Measurements from ENCODE around the gene RCOR1.
A peak's percentile ranks its signal among the peaks of the same experiment; 100 is the strongest.
"Not testable (repeated sequence)": the region's sequence is repeated elsewhere in the genome, so short reads cannot be mapped to it uniquely, and the experiment has no call there.

The RCOR1 gene

DNA sequence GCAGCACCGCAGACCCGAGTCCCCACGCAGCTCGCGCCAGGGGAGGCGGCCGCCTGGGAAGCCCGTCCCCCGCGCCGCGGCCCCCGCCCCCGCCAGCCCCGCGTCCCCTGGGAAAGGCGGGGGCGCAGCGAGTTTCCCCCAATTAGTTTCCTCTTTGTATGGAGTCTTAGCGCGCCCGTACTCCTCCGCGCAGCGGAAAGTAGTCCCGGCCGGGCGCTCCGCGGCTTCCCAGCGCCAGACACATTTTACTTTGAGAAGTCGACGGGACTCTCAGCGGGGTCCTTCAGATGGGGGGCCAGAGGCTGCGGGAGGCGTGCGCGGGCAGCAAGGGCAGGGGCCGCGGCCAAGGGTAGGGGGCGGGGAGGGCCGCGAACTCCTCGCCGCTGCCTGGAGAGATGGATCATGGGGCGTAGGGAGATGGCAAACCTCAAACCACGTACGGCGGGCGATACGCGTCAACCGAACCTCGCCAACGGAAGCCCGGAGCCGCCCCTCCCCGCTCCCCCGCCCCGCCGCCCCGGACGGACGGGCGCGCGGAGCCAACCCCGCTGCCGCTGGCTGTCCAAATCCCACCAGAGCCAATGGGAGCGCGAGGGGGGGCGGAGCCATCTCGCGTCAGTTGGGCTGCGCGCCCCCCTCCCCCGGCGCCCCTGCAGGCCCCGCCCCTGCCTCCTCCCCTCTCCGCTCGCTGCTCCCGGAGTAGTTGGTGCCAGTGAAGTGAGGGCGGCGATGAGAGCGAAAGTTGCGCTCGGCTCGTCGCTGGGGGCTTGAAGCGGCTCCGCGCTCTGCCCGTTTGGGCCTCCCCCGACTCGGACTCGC lies at the start of gene RCOR1:
Gene RCOR1 (plus strand): TSS at position 706 of the 819 bp plus-strand sequence. CDS start 238 bp downstream, outside the sequence.
- DNase-seq (ENCODE audit: low read depth in 4 of 4, low spot score in 1 of 4) = peak; percentile 90 to 98 (median 96)

- DNase-seq (ENCODE audit: low read depth in 4 of 4, low spot score in 1 of 4) = no peak
These were observed 48.3 kb upstream of the RCOR1 start for GRCh38 chr14:102544046-102544746.

GRCh38 chr14:102544747-102545460 lies 47.5 kb upstream of the RCOR1 start:
- no peak for DNase-seq (ENCODE audit: low read depth in 4 of 4, low spot score in 1 of 4)

- DNase-seq (ENCODE audit: low read depth in 4 of 4, low spot score in 1 of 4) = no peak
These were observed 46.8 kb upstream of the RCOR1 start for GRCh38 chr14:102545461-102546265.

- DNase-seq (ENCODE audit: low read depth in 4 of 4, low spot score in 1 of 4) = no peak
These were observed 43.7 kb upstream of the RCOR1 start for GRCh38 chr14:102548616-102549240.

GRCh38 chr14:102550927-102551401 lies 41.5 kb upstream of the RCOR1 start:
- not testable (repeated sequence) for DNase-seq (ENCODE audit: low read depth in 4 of 4, low spot score in 1 of 4)

GRCh38 chr14:102551995-102552705 lies 40.3 kb upstream of the RCOR1 start:
- DNase-seq (ENCODE audit: low read depth in 4 of 4, low spot score in 1 of 4) = no peak

- peak in 3 of 4 experiments; percentile 22 to 47 (median 41) for DNase-seq (ENCODE audit: low read depth in 4 of 4, low spot score in 1 of 4)
These were observed 37.3 kb upstream of the RCOR1 start for GRCh38 chr14:102554821-102555819.

DNA sequence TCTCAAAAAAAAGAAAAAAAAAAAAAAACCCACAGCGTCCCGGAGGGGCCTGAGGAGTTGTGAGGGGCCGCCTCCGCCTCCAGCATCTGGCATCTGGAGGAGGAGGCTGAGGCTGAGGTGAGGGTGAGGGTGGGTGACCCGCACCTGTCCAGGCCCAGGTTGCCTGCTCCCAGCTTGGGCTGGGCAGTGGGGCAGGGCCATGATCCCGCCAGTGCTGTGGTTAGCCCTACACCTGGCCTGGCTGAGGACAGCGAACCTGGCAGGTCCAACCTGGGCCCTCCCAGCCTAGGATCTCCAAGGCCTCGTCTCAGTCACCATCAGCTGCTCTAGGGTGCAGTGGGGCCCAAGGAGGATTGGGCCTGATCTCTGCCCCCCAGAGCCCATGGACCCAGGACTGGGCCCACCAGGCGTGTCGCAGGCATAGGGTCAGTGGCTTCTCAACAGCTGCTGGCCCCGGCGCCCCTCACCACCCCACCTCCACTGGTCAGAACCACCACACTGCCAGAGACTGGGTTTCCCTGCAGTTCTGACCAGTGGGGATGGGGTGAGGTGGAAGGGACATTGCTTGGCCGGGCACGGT lies 36.3 kb upstream of the RCOR1 start:
- DNase-seq (ENCODE audit: low read depth in 4 of 4, low spot score in 1 of 4) = no peak

DNA sequence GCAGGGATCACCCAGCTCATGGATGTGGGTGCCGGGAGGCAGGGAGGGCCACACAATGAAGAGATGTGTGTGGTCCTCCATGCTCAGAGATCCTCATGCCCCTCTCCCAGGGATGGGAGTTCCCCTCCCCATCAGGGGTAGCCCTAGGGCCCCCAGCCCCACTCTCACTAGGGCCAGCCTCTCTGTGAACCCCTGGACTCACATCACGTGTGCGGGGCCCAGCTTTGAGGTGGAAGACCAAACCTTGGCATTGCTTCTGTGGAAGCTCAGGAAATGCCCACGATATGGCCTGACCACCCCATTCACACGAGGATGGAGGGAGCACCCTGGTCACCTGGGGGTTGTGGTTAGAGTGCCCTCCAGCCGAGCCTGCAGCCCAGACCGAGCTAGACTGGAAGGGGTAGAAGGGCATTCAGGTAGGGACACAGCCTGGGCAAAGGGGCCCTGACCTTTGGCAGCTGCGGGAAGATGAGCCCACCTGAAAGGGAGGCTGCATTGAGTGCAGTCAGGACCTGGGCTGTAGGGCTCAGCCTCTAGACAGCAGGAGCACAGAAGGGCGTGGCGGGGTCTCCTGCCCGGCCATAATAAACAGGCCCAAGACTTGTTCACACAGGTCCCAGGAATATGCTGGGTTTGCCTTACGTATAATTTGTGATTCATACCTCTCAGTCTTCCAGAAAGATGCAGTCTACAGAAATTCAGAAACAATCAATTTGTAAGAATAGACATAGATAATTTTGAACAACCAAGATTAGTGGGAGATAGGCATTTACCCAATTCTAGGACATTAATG lies 34.8 kb upstream of the RCOR1 start:
- no peak for DNase-seq (ENCODE audit: low read depth in 4 of 4, low spot score in 1 of 4)

GRCh38 chr14:102558556-102558955 lies 33.9 kb upstream of the RCOR1 start:
- no peak for DNase-seq (ENCODE audit: low read depth in 4 of 4, low spot score in 1 of 4)

DNA sequence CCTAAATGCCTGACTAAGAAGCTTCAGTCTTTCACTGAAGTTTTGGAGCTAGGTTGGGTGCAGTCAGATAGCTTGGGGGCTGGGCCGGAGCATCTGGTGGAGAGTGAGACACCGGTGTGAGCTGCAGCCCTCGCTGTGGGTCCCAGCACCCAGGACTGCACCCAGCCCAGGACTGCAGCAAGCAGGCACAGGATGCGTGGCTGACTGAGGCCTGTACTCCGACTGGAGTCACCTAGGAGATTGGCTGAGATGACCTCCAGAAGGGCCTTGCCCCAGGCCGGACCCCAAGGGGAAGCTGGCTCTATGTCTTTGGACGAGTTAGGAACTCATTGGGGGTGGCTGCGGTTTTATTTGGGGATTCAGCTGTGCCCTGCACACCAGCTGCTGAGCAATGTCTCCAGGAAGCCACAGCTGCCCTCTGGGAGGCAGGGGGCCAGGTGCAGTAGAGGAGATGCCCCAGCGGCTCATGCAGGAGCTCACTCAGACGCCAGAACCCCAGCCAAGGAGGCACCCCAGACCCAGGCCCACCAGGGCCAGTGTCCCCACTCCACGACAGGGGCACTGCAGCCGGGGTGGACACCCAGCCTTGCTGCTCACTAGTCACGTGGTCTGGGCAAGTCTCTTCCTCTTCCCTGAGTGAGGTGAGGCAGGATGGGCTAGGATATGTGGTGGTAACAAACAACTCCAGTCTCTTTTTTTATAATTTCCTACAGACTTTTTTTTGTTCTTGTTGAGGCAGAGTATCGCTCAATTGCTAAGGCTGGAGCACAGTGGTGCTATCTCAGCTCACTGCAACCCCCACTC lies 31.8 kb upstream of the RCOR1 start:
- no peak for DNase-seq (ENCODE audit: low read depth in 4 of 4, low spot score in 1 of 4)

DNA sequence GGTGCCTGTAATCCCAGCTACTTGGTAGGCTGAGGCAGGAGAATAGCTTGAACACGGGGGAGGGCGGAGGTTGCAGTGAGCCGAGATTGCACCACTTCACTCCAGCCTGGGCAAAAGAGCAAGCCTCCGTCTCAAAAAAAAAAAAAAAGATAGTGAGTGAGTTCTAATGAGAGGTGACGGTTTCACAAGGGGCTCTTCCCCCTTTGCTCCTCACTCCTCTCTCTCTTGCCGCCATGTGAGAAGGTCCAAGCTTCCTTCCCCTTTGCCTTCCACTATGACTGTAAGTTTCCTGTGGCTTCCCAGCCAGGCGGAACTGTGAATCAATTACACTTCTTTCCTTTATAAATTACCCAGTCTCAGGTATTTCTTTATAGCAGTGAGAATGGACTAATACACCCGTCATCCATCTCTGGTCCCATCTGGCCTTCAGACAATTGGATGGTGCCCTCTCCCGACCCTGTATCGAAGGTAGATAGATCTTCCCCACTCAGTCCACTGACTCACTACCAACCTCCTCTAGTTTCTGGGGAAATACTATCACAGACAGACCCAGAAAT lies 27.0 kb upstream of the RCOR1 start:
- no peak for DNase-seq (ENCODE audit: low read depth in 4 of 4, low spot score in 1 of 4)

- no peak for DNase-seq (ENCODE audit: low read depth in 4 of 4, low spot score in 1 of 4)
These were observed 26.5 kb upstream of the RCOR1 start for GRCh38 chr14:102565959-102566358.

- DNase-seq (ENCODE audit: low read depth in 4 of 4, low spot score in 1 of 4) = peak in 1 of 4 experiments; percentile 45
These were observed 24.3 kb upstream of the RCOR1 start for GRCh38 chr14:102568115-102568614.

Data from stimulated activated CD4-positive, alpha-beta T cell treated with anti-CD3 and anti-CD28 coated beads, Interleukin-1b, Interleukin-23, amount 100 ng/mL, for 24 hours (primary cell).